ENCODE data around the gene FAM163A.

Gene FAM163A

DNA sequence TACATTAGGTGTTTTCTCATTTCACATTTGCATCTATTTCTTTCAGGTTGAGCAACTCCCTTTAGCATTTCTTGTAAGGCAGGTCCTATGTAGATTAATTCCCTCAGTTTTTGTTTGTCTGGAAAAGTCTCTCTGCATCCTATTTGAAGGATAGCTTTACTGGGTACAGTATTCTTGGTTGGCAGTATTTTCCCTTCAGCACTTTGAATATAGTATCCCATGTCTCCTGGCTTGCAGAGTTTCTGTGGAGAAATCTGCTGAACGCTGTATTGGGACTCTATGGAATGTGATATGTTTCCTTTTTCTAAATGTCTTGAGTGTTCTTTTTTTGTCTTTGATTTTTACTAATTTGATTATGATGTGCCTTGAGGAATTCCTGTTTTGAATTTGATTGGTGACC, 28.9 kb upstream of the FAM163A start:
- TF ChIP-seq, protein P1, sequence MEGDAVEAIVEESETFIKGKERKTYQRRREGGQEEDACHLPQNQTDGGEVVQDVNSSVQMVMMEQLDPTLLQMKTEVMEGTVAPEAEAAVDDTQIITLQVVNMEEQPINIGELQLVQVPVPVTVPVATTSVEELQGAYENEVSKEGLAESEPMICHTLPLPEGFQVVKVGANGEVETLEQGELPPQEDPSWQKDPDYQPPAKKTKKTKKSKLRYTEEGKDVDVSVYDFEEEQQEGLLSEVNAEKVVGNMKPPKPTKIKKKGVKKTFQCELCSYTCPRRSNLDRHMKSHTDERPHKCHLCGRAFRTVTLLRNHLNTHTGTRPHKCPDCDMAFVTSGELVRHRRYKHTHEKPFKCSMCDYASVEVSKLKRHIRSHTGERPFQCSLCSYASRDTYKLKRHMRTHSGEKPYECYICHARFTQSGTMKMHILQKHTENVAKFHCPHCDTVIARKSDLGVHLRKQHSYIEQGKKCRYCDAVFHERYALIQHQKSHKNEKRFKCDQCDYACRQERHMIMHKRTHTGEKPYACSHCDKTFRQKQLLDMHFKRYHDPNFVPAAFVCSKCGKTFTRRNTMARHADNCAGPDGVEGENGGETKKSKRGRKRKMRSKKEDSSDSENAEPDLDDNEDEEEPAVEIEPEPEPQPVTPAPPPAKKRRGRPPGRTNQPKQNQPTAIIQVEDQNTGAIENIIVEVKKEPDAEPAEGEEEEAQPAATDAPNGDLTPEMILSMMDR (IDR thresholded peaks at IDR 0.05), result no peak
- Histone ChIP-seq H3K27ac (no peak overlapping the region), H3K4me3 (no peak overlapping the region)
- no peak for DNase-seq (ENCODE audit: low spot score)

DNA sequence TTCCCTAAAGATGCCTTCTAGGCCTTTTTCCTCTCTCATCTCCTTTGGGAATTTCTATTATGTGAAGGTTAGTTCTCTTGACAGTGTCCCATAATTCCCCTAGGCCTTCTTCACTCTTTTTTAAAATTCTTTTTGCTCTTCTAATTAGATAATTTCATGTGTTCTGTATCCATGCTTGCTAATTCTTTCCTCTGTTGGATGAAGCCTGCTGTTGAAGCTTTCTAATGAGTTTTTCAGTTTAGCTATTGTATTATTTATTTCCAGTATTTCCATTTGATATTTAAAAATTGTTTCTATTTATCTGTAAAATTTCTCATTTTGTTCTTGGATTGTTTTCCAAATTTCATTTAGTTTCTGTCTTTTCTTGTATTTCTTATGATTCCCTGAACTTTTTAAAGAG, 28.5 kb upstream of the FAM163A start:
- no peak overlapping the region for H3K27ac ChIP-seq
- DNase-seq (ENCODE audit: low spot score), result no peak
- TF ChIP-seq, protein P1 (IDR thresholded peaks at IDR 0.05), result no peak
- no peak overlapping the region for H3K4me3 ChIP-seq

DNA sequence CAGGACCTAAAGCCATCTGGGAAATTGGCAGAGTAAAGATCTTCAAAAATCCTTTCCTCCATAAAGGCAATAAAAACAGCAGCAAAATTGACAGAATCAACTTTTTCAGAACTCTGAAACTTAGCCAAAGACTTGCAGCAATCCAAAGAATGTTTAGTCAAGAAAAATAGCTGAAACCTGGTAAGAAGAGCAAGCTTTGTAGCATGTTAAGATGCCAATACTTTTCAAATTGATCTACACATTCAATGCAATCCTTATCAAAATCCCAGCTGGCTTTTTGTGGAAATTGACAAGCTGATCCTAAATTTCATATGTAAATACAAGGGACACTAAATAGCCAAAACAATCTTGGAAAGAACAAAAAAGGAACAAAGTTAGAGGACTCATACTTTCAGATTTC, 23.8 kb upstream of the FAM163A start:
- DNase-seq (ENCODE audit: low spot score), result no peak
- no peak overlapping the region for H3K27ac ChIP-seq
- H3K4me3 ChIP-seq, result no peak overlapping the region
- TF ChIP-seq, protein P1 (IDR thresholded peaks at IDR 0.05), result no peak

DNA sequence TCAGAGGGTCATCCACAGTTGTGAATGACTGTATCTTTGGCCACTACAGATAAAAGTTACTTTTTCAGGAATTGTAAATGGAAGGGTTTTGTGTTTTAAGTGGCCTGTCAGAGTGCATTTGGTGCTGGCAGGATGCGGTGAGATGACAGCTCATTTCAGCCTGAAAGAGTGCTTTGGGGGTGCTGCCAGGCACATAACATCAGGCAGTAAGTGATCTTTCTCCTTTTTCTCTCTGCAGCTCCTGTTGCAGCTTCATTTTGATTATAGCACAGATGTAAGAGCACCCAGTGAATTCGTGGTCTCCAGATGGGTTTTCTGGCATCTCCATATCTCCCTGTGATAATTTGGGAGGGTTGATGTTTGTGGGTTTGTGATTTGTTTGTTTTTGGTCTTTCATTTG, 14.8 kb upstream of the FAM163A start:
- TF ChIP-seq, protein P1 (IDR thresholded peaks at IDR 0.05), result no peak
- no peak overlapping the region for H3K27ac ChIP-seq
- H3K4me3 ChIP-seq, result no peak overlapping the region
- DNase-seq (ENCODE audit: low spot score), result no peak

DNA sequence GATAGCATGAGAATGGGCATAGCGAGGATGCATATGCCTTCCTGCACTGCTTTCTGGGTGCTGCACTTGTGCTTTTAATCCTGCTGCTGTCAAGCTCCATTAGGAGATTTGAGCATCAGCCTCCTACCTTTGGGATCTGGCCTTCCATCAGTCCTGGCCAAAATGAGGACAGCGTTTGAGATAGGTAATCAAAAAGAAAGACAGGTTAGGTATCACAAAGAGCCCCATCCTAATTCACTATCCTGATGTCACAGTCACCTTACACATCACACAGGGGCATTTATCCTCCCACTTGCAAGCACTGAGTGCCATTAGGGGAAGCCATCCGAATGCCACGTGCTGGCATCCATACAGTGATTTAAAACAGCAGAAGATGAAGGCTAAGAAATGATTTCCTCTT, 13.2 kb upstream of the FAM163A start:
- Histone ChIP-seq H3K4me3 (no peak overlapping the region), H3K27ac (no peak overlapping the region)
- no peak for DNase-seq (ENCODE audit: low spot score)
- TF ChIP-seq, protein P1 (IDR thresholded peaks at IDR 0.05), result no peak

DNA sequence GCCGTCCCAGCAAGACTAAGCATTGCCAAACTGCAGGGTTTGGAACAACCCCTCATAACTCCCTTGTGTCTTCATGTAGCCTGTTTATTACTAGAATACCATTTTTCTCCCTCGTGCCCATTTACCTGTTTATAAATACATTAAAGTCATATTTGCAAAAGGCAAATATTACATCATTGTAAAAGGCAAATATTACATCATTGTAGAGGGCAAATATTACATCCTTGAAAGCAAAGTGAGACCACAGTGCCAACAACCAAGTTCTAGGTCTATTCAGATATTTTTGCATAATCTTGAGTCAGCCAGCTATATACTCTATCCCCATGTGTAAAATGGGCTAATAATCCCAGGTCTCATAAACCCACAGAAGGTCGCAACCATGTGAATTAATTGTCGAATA, 11.4 kb upstream of the FAM163A start:
- TF ChIP-seq, protein P1 (IDR thresholded peaks at IDR 0.05), result no peak
- DNase-seq (ENCODE audit: low spot score), result no peak
- Histone ChIP-seq H3K4me3 (no peak overlapping the region), H3K27ac (no peak overlapping the region)

DNA sequence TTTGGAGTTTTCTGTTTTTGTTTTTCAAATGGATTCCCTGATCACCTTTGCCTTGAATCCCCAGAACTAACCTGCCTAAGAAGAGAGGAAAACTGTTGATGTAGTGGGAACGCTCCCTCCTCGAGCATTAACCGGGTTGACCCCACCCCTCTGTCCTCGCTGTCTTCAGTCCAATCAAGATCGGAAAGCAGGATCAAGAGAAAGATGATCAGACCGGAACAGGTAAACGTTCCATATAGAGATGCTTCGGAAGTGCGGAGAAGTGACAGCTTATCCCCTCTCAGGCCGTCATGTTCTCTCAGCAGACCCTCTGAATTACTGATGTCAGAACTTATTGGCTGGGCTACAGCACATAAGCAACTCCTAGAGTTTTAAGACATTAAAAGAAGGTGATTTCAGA, 800 bp upstream of the FAM163A start:
- no peak overlapping the region for H3K27ac ChIP-seq
- no peak overlapping the region for H3K4me3 ChIP-seq

More for the DNA sequence above, 800 bp upstream of the FAM163A start:
- no peak for DNase-seq (ENCODE audit: low spot score)
- TF ChIP-seq, protein P1 (IDR thresholded peaks at IDR 0.05), result no peak
